Breast epithelium (tissue), 4 donors: Measurements from ENCODE around the gene TP53. TPM values are rescaled to one million over a fixed set of nuclear protein-coding genes. Genes with fewer than 3 reads are reported as not detected.

ENCODE experiments used
- DNase-seq, 2 donors: peaks; one replicate each; pipeline ENCODE4 v3.0.0-alpha.2; 2019; ENCODE audit warnings: low spot score in 2 of 2
- H3K27ac ChIP-seq, 2 donors: fragments of 200-600 bp; sonication (generic) in 1 of 2; one replicate each; pipeline ENCODE4 v1.5.1; 2016 to 2019; ENCODE audit warnings: mild to moderate bottlenecking in 1 of 2
- H3K27me3 ChIP-seq, 2 donors: fragments of 200-600 bp; sonication (generic) in 1 of 2; one replicate each; pipeline versions ENCODE4 v1.5.1 to v1.6.0; 2017 to 2019; ENCODE audit warnings: control low read depth in 1 of 2, mild to moderate bottlenecking in 1 of 2
- H3K36me3 ChIP-seq: fragments of 200-600 bp; one replicate; pipeline ENCODE4 v1.5.1; 2019
- H3K4me1 ChIP-seq, 2 donors: fragments of 200-600 bp; sonication (generic); one replicate each; pipeline ENCODE4 v1.5.1; 2016 to 2019; ENCODE audit warnings: control low read depth in 1 of 2
- H3K4me3 ChIP-seq, 3 donors: fragments of 200-600 bp; sonication (generic); 1 replicate in 2 of 3; 2 replicates in 1 of 3; pipeline ENCODE4 v1.5.1; 2016 to 2019; ENCODE audit warnings: mild to moderate bottlenecking in 3 of 3, moderate library complexity in 2 of 3
- H3K9me3 ChIP-seq, 2 donors: fragments of 200-600 bp; sonication (generic) in 1 of 2; one replicate each; pipeline ENCODE4 v1.5.1; 2016 to 2019; ENCODE audit warnings: control low read depth in 1 of 2
- POLR2A ChIP-seq: fragments of 450-650 bp; IDR thresholded peaks from one replicate; pipeline ENCODE4 v1.6.1; 2016; ENCODE audit warnings: antibody characterized with exemption, mild to moderate bottlenecking, moderate library complexity
- POLR2AphosphoS5 ChIP-seq, 3 donors: sonication (generic); formaldehyde crosslinking; IDR thresholded peaks; one replicate each; pipeline ENCODE4 v1.6.1; 2017; ENCODE audit warnings: antibody characterized with exemption in 3 of 3
- intact Hi-C: fragments of 100-400 bp; cut with DNase I; formaldehyde crosslinking; loops from one replicate; pipeline ENCODE4 v1.15.1; 2023; ENCODE audit warnings: low total_unique reads
- total RNA-seq, 3 donors: library from RNA; depleted of rRNA; stranded (reverse); fragments of >200 nt; gene quantifications; one replicate each; pipeline ENCODE4 v1.1.0, GENCODE V29; 2016
- TF ChIP-seq, protein P1 (sequence below), 3 donors: fragments of 450-650 bp; IDR thresholded peaks; one replicate each; pipeline ENCODE4 v1.5.1; 2016 to 2017; ENCODE audit warnings: antibody characterized with exemption in 3 of 3, mild to moderate bottlenecking in 3 of 3, moderate library complexity in 3 of 3

The TP53 gene
- total RNA-seq, 3 donors from 2014 or later: 23.9 to 31.9 (median 24.2) TPM

DNA sequence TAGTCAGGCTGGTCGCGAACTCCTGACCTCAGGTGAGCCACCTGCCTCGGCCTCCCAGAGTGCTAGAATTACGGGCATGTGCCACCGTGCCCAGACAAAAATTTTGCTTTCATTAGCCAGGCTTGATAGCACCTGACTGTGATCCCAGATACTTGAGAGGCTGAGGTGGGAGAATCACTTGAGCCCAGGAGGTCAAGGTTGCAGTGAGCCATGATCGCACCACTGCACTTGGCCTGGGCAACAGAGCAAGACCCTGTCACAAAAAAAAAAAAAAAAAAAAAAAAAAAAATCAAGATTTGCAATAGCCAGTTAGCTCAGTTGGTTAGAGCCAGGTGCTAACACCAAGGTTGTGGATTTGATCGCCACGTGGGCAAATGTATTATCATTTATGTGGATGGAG lies 66.5 kb downstream of the TP53 start:
- Histone ChIP-seq H3K4me1 (no peaks in the 10 kb centered on the region), H3K27ac (no peak overlapping the region), H3K36me3 (no peaks in the 10 kb centered on the region), H3K4me3 (no peak overlapping the region), H3K27me3 (no peaks in the 10 kb centered on the region), H3K9me3 (no peaks in the 10 kb centered on the region)
- TF ChIP-seq POLR2AphosphoS5 (IDR thresholded peaks at IDR 0.05): no peak
- no peak for TF ChIP-seq POLR2A
- TF ChIP-seq, protein P1, sequence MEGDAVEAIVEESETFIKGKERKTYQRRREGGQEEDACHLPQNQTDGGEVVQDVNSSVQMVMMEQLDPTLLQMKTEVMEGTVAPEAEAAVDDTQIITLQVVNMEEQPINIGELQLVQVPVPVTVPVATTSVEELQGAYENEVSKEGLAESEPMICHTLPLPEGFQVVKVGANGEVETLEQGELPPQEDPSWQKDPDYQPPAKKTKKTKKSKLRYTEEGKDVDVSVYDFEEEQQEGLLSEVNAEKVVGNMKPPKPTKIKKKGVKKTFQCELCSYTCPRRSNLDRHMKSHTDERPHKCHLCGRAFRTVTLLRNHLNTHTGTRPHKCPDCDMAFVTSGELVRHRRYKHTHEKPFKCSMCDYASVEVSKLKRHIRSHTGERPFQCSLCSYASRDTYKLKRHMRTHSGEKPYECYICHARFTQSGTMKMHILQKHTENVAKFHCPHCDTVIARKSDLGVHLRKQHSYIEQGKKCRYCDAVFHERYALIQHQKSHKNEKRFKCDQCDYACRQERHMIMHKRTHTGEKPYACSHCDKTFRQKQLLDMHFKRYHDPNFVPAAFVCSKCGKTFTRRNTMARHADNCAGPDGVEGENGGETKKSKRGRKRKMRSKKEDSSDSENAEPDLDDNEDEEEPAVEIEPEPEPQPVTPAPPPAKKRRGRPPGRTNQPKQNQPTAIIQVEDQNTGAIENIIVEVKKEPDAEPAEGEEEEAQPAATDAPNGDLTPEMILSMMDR (IDR thresholded peaks at IDR 0.05): no peak
- no peak for DNase-seq
- intact Hi-C loops: no loop called here

DNA sequence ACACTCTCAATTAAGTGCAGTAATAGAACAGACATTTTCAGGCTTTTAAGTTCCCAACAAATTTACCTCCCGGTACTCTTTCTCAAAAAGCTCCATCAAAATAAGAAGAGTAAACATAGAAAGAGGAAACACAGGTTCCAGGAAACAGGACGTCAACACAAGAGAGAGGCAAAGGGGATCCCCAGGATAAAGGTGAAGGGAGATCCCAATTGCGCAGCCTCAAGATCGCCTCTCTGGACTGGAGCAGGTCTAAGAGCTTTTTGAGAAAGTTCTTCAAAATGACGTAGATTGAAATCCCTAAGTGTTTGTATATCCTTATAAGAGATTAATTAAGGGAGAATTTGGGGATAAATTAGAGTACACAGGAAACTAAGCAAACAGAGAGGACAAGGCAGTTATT lies 68.7 kb downstream of the TP53 start:
- TF ChIP-seq, protein P1 (IDR thresholded peaks at IDR 0.05): no peak
- TF ChIP-seq POLR2A (no peak), POLR2AphosphoS5 (IDR thresholded peaks at IDR 0.05) (no peak)
- Histone ChIP-seq H3K4me1 (peaks cover 0 to 2% of the 10 kb centered on the region in 2 donors), H3K27me3 (no peaks in the 10 kb centered on the region), H3K27ac (no peak overlapping the region), H3K9me3 (no peaks in the 10 kb centered on the region), H3K4me3 (no peak overlapping the region), H3K36me3 (no peaks in the 10 kb centered on the region)
- no peak for DNase-seq
- intact Hi-C loops: loop anchor here (1.0 kb wide), 1 partner anchor 13 kb away; no protein-coding TSS in a partner anchor

Other genes starting within 250 kb of the TP53 start
- 1 to 10 TPM; 2.1 to 2.9 (median 2.9) TPM for gene FGF11, start 248.0 kb downstream of the TP53 start, total RNA-seq
- 10 to 100 TPM in 2 of 3 donors, 1 to 10 TPM in 1; 8.5 to 11.8 (median 11.7) TPM for gene CHRNB1, start 242.4 kb downstream of the TP53 start, total RNA-seq
- 10 to 100 TPM; 34.4 to 46.9 (median 45.7) TPM for gene ZBTB4, start 207.9 kb downstream of the TP53 start, total RNA-seq
- gene SLC35G6, start 206.0 kb downstream of the TP53 start, total RNA-seq: not detected
- gene POLR2A, start 203.1 kb downstream of the TP53 start, total RNA-seq: 100 to 1,000 TPM in 1 of 3 donors, 10 to 100 TPM in 2; 64.2 to 174 (median 88.7) TPM
- 10 to 100 TPM; 39.3 to 65.3 (median 41.1) TPM for gene TNFSF12, start 138.4 kb downstream of the TP53 start, total RNA-seq
- 10 to 100 TPM; 25.2 to 36.7 (median 33.6) TPM for gene TNFSF13, start 128.7 kb downstream of the TP53 start, total RNA-seq
- 10 to 100 TPM; 59.5 to 65.2 (median 62.3) TPM for gene SENP3, start 125.6 kb downstream of the TP53 start, total RNA-seq
- 100 to 1,000 TPM in 1 of 3 donors, 10 to 100 TPM in 2; 49.8 to 220 (median 70.5) TPM for gene CD68, start 107.9 kb downstream of the TP53 start, total RNA-seq
- gene MPDU1, start 103.6 kb downstream of the TP53 start, total RNA-seq: 100 to 1,000 TPM in 1 of 3 donors, 10 to 100 TPM in 2; 66.6 to 140 (median 74.4) TPM
- gene SOX15, start 97.4 kb downstream of the TP53 start, total RNA-seq: 1 to 10 TPM; 1.3 to 4.1 (median 1.6) TPM
- gene FXR2, start 72.6 kb downstream of the TP53 start, total RNA-seq: 10 to 100 TPM; 22.8 to 33.9 (median 25.6) TPM
- 10 to 100 TPM; 52.5 to 78.4 (median 62.9) TPM for gene SAT2, start 59.7 kb downstream of the TP53 start, total RNA-seq
- under 1 TPM in 1 of 3 donors, not detected in 2; 0.16 TPM for gene SHBG, start 57.4 kb downstream of the TP53 start, total RNA-seq
- 1 to 10 TPM in 1 of 3 donors, under 1 TPM in 2; 0.16 to 1.2 (median 0.98) TPM for gene ATP1B2, start 36.6 kb downstream of the TP53 start, total RNA-seq
- gene WRAP53, start 987 bp upstream of the TP53 start, total RNA-seq: 1 to 10 TPM; 3.6 to 5.4 (median 4.2) TPM
- gene EFNB3, start 17.7 kb upstream of the TP53 start, total RNA-seq: 1 to 10 TPM in 2 of 3 donors, under 1 TPM in 1; 0.48 to 5.7 (median 3.3) TPM
- 1 to 10 TPM in 1 of 3 donors, under 1 TPM in 2; 0.16 to 1.5 (median 0.98) TPM for gene DNAH2, start 30.3 kb upstream of the TP53 start, total RNA-seq
- 10 to 100 TPM in 2 of 3 donors, 1 to 10 TPM in 1; 6.4 to 89.7 (median 10.5) TPM for gene KDM6B, start 146.7 kb upstream of the TP53 start, total RNA-seq
- 10 to 100 TPM in 1 of 3 donors, 1 to 10 TPM in 2; 4.8 to 21.0 (median 5.7) TPM for gene TMEM88, start 167.6 kb upstream of the TP53 start, total RNA-seq
- gene NAA38, start 170.1 kb upstream of the TP53 start, total RNA-seq: 10 to 100 TPM; 84.7 to 92.4 (median 89.9) TPM
- gene CYB5D1, start 170.5 kb upstream of the TP53 start, total RNA-seq: 10 to 100 TPM in 2 of 3 donors, 1 to 10 TPM in 1; 8.2 to 20.5 (median 13.4) TPM
- gene CHD3, start 201.3 kb upstream of the TP53 start, total RNA-seq: 10 to 100 TPM; 47.5 to 99.0 (median 90.0) TPM
- gene RNF227, start 228.8 kb upstream of the TP53 start, total RNA-seq: 10 to 100 TPM in 1 of 3 donors, 1 to 10 TPM in 2; 4.6 to 19.5 (median 8.6) TPM
- 1 to 10 TPM in 2 of 3 donors, under 1 TPM in 1; 0.48 to 1.5 (median 1.3) TPM for gene KCNAB3, start 242.4 kb upstream of the TP53 start, total RNA-seq
- 10 to 100 TPM; 24.9 to 38.9 (median 37.7) TPM for gene TRAPPC1, start 244.5 kb upstream of the TP53 start, total RNA-seq
- 10 to 100 TPM; 17.0 to 27.2 (median 23.9) TPM for gene CNTROB, start 244.7 kb upstream of the TP53 start, total RNA-seq